DOHH2 (cell line): ENCODE data around the gene PPIE.

Source experiments
- CTCF ChIP-seq: fragments of 200-600 bp; sonication (generic); IDR thresholded peaks from one replicate; pipeline ENCODE4 v1.5.1; 2014; ENCODE audit warnings: antibody characterized with exemption, mild to moderate bottlenecking, low read depth, low read length; ENCODE audit not compliant: poor library complexity, severe bottlenecking
- EZH2phosphoT487 ChIP-seq: fragments of 200-600 bp; sonication (generic); IDR thresholded peaks from 2 replicates; pipeline ENCODE4 v1.6.1; 2017; ENCODE audit warnings: borderline replicate concordance, mild to moderate bottlenecking, antibody characterized with exemption, low read length, moderate library complexity, mixed read lengths

GRCh38 chr1:39690794-39691382 lies 47.8 kb upstream of the PPIE start:
- TF ChIP-seq CTCF (no peak), EZH2phosphoT487 (no peak)
